Endothelial cell (in vitro differentiated cells): ENCODE data around the gene AGO1. TPM values are rescaled to one million over a fixed set of nuclear protein-coding genes. Genes with fewer than 3 reads are reported as not detected.
"Not testable (repeated sequence)": the region's sequence is repeated elsewhere in the genome, so short reads cannot be mapped to it uniquely, and the experiment has no call there.

Experiments used
- DNase-seq: peaks from one replicate; pipeline ENCODE4 v3.0.0; 2021; ENCODE audit warnings: low spot score
- H3K27ac Mint-ChIP-seq: one replicate; pipeline ENCODE4 v1.8.0; 2021; ENCODE audit warnings: mixed read lengths, inconsistent platforms; ENCODE audit not compliant: unreplicated experiment
- H3K27me3 Mint-ChIP-seq: one replicate; pipeline ENCODE4 v1.8.0; 2021; ENCODE audit warnings: mild to moderate bottlenecking, moderate library complexity, mixed read lengths, inconsistent platforms; ENCODE audit not compliant: unreplicated experiment
- H3K36me3 Mint-ChIP-seq: one replicate; pipeline ENCODE4 v1.8.0; 2021; ENCODE audit warnings: mild to moderate bottlenecking, low read depth, mixed read lengths, inconsistent platforms; ENCODE audit not compliant: unreplicated experiment
- H3K4me1 Mint-ChIP-seq: one replicate; pipeline ENCODE4 v1.8.0; 2021; ENCODE audit warnings: mild to moderate bottlenecking, mixed read lengths, inconsistent platforms; ENCODE audit not compliant: unreplicated experiment
- H3K4me3 Mint-ChIP-seq: one replicate; pipeline ENCODE4 v1.8.0; 2021; ENCODE audit warnings: mild to moderate bottlenecking, mixed read lengths, inconsistent platforms; ENCODE audit not compliant: unreplicated experiment
- H3K9me3 Mint-ChIP-seq: one replicate; pipeline ENCODE4 v1.8.0; 2021; ENCODE audit warnings: mixed read lengths, inconsistent platforms; ENCODE audit not compliant: unreplicated experiment
- CTCF ChIP-seq: fragments of 200-600 bp; sonication (generic); IDR thresholded peaks from one replicate; pipeline ENCODE4 v1.5.0; 2021; ENCODE audit warnings: antibody characterized with exemption; ENCODE audit not compliant: unreplicated experiment
- total RNA-seq: library from RNA; stranded (reverse); fragmentation: NEBNext Ultra II Directional; extraction: Animal tissue kit (Norgen Biotek cat#: 25700); gene quantifications from one replicate; pipeline ENCODE4 v1.2.1, GENCODE V29; 2021; ENCODE audit not compliant: unreplicated experiment

AGO1 gene
- total RNA-seq, 1 donor from 2014 or later = 41.1 TPM

GRCh38 chr1:35945327-35945726 is 62.3 kb downstream of the AGO1 start:
- no peaks in the 10 kb centered on the region for H3K9me3 Mint-ChIP-seq
- no peak for TF ChIP-seq CTCF

GRCh38 chr1:35947547-35947946 is 64.5 kb downstream of the AGO1 start:
- no peak for DNase-seq

More at GRCh38 chr1:35945327-35945726, 62.3 kb downstream of the AGO1 start:
- Mint-ChIP-seq H3K27me3 (no peaks in the 10 kb centered on the region), H3K27ac (no peak overlapping the region), H3K4me3 (no peak overlapping the region), H3K4me1 (peaks cover 6% of the 10 kb centered on the region), H3K36me3 (no peaks in the 10 kb centered on the region)
- DNase-seq = no peak

GRCh38 chr1:35958558-35958957 is 75.5 kb downstream of the AGO1 start:
- no peak for DNase-seq
- Mint-ChIP-seq H3K4me3 (no peak overlapping the region), H3K36me3 (peaks cover 4% of the 10 kb centered on the region), H3K4me1 (no peaks in the 10 kb centered on the region), H3K27ac (no peak overlapping the region), H3K27me3 (no peaks in the 10 kb centered on the region), H3K9me3 (no peaks in the 10 kb centered on the region)
- TF ChIP-seq CTCF = no peak

More at GRCh38 chr1:35947547-35947946, 64.5 kb downstream of the AGO1 start:
- Mint-ChIP-seq H3K27me3 (no peaks in the 10 kb centered on the region), H3K9me3 (no peaks in the 10 kb centered on the region), H3K4me1 (peaks cover 6% of the 10 kb centered on the region), H3K4me3 (no peak overlapping the region), H3K27ac (no peak overlapping the region), H3K36me3 (no peaks in the 10 kb centered on the region)
- no peak for TF ChIP-seq CTCF

GRCh38 chr1:35959304-35959703 is 76.3 kb downstream of the AGO1 start:
- H3K4me3 Mint-ChIP-seq = no peak overlapping the region
- DNase-seq = no peak
- TF ChIP-seq CTCF = no peak
- no peaks in the 10 kb centered on the region for H3K9me3 Mint-ChIP-seq
- H3K4me1 Mint-ChIP-seq = no peaks in the 10 kb centered on the region
- no peak overlapping the region for H3K27ac Mint-ChIP-seq
- no peaks in the 10 kb centered on the region for H3K27me3 Mint-ChIP-seq
- peaks cover 4% of the 10 kb centered on the region for H3K36me3 Mint-ChIP-seq

- Mint-ChIP-seq H3K9me3 (no peaks in the 10 kb centered on the region), H3K36me3 (peaks cover 4% of the 10 kb centered on the region), H3K4me1 (no peaks in the 10 kb centered on the region), H3K27me3 (no peaks in the 10 kb centered on the region), H3K27ac (no peak overlapping the region), H3K4me3 (no peak overlapping the region)
- TF ChIP-seq CTCF = no peak
- DNase-seq = no peak
Observed at GRCh38 chr1:35962952-35963351, 79.9 kb downstream of the AGO1 start.

- not testable (repeated sequence) for H3K9me3 Mint-ChIP-seq, H3K4me1 Mint-ChIP-seq, H3K27me3 Mint-ChIP-seq, H3K36me3 Mint-ChIP-seq, H3K27ac Mint-ChIP-seq, DNase-seq, H3K4me3 Mint-ChIP-seq
Observed at GRCh38 chr1:35964277-35964676, 81.3 kb downstream of the AGO1 start.
